NCI-H345 treated with DMSO at 0.1 percent for 48 hours (cell line): ENCODE measurements around the gene IL36RN.

ENCODE experiments used
- DNase-seq: peaks from one replicate; lab custom pipeline; 2025; ENCODE audit not compliant: unreplicated experiment; lab: John Stamatoyannopoulos, UW

IL36RN gene

GRCh38 chr2:113058998-113059960 is at the start of gene IL36RN:
Gene IL36RN (plus strand): TSS chr2:113059198. CDS start chr2:113059439, 241 bp downstream.
- DNase-seq: no peak

- DNase-seq: no peak
Observed at GRCh38 chr2:113009622-113010021, 49.4 kb upstream of the IL36RN start.

GRCh38 chr2:113010088-113010487 is 48.9 kb upstream of the IL36RN start:
- DNase-seq: no peak

GRCh38 chr2:113011108-113011507 is 47.9 kb upstream of the IL36RN start:
- no peak for DNase-seq

DNA sequence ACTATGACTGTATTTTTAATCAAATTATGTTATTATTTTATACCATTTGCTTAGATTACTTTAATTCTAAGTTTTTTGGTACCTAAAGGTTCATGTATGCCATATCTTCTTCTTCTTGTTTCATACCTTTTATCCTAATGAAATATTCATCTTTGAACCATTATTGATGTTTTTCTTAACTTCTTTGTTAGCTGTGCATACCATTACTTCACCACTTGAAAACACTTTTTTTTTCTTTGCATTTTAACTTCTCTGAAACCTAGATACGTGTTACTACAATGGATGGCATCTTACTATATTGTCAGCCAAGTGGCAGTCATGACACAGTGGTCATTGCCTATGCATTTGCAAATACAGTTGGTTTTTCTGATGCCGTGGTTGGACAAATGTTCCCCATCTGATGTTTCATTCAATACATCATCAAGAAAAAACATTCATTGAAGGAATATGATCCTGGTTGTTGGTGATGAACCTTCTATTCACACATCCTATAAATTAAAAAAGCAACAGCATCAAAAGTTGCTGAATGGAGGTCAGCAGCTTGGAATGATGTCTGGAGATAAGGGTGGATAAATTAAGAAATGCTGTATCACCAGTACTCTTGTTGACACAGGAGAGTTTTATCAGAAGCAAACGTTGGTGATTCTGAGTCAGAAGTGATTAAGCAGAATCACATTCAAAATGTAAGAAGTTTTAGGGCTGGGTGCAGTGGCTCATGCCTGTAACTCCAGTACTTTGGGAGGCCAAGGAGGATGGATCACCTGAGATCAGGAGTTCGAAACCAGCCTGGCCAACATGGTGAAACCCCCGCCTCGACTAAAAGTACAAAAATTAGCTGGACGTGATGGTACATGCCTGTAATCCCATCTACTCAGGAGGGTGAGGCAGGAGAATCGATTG is 46.3 kb upstream of the IL36RN start:
- DNase-seq: no peak

DNA sequence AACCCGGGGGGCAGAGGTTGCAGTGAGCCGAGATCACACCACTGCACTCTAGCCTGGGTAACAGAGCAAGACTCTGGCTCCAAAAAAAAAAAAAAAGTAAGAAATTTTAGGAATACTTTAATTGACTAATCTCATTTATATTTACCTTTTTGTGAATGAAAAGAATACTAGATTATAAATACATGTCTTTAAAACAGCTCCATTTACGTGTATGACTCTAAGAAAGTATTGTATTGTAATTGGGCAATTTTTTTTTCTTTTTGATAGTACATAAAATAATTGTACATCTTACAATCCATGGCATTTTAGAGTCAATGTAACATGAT is 45.7 kb upstream of the IL36RN start:
- DNase-seq: no peak

- DNase-seq: no peak
Observed at GRCh38 chr2:113014067-113014466, 44.9 kb upstream of the IL36RN start.

- DNase-seq: no peak
Observed at GRCh38 chr2:113015042-113015441, 44.0 kb upstream of the IL36RN start.

DNA sequence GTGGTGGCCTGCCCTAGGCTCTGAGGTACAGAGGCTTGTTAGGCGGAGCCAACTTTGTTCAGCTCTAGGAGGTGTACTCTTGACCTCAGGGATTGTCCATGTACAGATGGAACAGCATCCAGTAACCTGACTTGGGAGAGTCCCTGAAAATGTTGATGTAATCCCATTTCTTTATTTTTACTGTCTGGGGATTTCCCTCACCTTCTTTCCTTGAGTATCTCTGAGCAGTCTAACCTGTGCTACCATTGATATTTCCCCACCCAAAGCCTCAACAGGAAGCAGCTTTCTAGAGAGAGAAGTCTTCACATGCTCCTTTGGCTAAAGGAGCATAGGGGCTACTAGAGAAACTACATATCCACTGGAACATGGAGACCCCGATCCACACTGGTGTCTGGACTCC is 43.3 kb upstream of the IL36RN start:
- no peak for DNase-seq

DNA sequence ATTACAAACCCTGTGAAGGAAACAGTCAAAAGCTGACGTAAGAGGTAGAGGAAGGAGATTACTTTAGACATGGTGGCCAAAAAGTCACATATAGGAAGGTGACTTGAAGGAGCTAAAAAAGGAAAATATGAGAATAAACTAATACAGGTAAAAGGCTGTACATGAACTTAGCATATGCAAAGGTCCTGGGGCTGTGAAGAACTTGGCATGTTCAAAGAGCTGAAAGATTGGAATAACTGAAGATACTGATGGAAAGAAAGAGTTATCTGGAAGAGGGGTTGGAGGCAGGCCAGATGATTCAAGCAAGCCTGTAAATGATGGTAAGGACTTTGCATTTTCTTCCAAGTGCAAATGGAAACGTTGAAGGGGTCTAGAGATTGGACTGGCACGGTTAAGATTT is 40.5 kb upstream of the IL36RN start:
- no peak for DNase-seq

DNA sequence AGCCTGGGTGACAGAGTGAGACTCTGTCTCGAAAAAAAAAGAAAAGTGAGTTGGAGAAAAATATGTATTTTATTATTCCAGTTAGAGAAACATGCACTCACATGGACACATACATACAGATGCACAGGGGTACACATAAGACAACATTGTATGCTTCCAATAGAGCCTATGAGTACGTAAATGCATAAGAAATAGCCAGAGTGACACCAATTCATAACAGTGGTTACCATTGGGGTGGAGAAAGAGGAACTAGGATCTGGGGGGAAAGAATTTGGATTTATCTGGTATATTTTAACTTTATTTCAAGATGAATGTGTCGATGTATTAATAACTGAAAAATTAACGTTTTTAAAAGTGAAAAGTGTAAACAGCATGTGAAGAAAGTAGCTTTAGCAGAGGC is 37.7 kb upstream of the IL36RN start:
- no peak for DNase-seq

DNA sequence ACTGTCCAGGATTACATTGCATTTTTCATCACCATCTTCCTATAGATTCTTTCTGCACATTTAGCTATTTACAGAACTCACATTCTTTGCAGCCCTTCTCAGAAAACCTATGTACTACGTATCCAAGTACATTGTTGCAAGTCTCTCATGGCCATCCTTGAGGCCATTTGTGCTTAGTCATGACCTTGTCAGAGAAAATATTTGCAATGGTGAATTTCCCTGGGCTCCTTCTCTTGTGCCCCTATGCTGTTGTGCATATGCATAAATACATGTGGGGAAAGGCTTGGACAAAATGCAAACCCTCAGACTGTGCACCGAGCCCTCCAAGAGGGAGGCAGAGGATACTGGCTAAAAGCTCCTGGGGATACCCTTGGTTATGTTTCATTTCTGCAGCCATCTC is 34.2 kb upstream of the IL36RN start:
- no peak for DNase-seq

DNA sequence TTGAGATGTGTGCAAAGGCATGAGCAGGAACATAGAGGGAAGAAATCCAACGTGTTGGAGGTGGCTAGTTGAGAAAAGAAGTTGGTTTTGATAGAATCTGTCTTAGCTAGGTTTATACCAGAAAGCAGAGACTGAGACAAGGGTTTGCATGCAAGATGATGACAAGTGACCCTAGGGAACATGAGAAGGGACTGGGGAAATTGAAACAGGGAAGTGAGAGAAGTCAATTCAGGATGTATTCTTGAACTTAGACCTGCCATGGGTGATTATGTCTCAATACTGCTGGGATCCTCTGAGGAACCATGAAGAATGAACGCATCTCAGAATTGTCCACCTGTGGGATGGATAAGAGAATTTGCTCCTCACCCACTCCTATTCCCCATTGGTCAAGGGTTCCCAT is 33.3 kb upstream of the IL36RN start:
- no peak for DNase-seq

- no peak for DNase-seq
Observed at GRCh38 chr2:113027691-113028090, 31.3 kb upstream of the IL36RN start.

- no peak for DNase-seq
Observed at GRCh38 chr2:113028112-113028511, 30.9 kb upstream of the IL36RN start.

DNA sequence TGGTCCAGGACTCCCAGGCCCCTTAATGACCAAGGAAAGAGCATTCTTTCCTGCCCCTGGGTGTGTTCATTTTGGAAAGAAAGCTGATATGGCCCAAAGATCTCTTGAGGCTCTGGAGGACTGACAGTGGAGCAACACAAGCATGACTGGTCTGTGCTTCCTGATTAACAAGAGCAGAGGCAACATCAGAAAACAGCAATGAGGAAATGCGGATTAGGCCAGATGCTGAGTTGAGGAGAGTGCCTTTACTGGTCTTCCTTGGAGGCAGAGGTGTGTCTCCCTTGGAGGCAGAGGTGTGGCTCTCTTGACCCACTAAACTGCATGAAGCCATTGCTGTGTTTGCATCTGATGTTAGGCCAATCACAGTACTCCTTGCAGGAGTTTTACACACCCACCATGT is 26.3 kb upstream of the IL36RN start:
- no peak for DNase-seq

- DNase-seq: no peak
Observed at GRCh38 chr2:113034016-113034415, 25.0 kb upstream of the IL36RN start.

DNA sequence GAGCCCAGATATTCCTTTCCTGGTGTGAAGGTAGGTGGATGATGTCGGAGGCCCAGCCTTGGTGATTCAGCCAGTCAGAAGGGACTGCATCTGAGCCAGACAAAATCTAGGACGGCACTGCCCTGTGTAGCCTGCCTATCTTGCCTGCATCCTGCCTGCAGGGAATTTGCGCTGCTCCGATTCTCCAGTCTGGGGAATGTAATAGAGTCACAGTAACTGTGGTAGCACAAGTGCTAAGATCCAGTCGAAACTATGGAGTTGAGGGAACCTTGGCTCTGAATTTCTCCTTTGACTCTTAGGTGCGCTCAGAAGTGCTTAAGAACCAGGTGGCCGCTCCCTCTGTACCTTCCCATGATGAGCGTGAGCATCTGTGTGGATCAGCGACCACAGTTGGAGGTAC is 22.2 kb upstream of the IL36RN start:
- no peak for DNase-seq

DNA sequence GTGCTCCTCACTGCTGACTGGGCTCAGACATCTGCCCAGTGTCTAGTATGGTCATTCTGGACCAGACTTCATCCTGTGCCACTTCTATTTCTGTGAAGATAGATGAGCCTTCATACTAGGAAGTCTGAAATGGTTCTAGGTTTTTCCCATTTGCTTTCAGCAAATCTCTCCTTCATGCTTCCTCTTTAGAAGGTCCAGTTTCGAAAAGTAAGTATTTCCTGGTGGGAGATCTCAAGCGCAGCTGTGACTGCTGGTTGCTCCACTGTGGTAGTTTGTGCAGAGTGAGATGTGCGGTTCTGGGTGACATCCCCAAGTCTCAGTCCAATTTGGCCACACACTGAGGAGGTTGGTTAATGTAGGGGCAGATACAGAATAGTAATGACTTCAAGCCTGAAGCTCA is 20.7 kb upstream of the IL36RN start:
- no peak for DNase-seq

DNA sequence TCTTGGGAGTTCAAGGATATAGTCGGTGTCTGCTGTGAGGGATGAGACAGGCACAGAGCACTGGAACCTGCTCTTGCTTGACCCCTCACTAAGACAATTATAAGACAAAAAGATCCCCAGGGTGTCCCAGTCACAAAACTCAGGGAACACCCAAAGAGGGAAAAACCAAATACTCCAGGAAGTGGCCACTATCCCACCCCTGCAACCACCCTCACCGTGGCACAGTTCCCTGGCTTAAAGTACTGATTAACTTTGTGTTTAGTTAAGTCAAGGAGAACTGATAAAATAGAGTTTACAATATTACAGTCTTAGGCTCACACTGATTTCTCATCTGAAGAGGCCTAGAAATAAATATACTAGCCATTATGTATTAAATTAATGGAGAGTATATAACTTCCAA is 19.8 kb upstream of the IL36RN start:
- no peak for DNase-seq

GRCh38 chr2:113039719-113040118 is 19.3 kb upstream of the IL36RN start:
- no peak for DNase-seq

DNA sequence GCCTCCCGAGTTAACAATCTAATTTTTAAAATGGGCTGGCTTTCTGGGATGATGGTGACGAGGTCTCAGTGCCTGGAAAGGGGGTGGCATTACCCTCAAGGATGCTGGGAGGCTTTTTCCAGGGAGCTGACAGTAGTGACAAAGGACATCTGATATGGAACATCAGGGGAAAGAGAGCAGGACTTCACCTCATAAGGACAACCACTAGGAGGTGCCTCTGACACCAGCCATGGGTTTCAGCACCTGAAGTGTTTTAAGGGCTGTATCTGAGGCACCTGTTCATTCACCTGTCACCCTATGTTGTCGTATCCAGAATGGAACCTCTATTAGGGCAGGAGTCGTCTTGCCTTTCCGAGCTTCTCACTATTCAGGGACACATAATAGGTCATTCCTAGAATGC is 17.1 kb upstream of the IL36RN start:
- DNase-seq: no peak
